HG02678 (cell line): ENCODE measurements around the gene SHISA9.

Experiments used
- ATAC-seq: cut with Tn5 transposase; IDR thresholded peaks from one replicate; pipeline ENCODE4 v1.9.1; 2021; ENCODE audit warnings: mild to moderate bottlenecking, moderate library complexity; ENCODE audit not compliant: unreplicated experiment

The SHISA9 gene

DNA sequence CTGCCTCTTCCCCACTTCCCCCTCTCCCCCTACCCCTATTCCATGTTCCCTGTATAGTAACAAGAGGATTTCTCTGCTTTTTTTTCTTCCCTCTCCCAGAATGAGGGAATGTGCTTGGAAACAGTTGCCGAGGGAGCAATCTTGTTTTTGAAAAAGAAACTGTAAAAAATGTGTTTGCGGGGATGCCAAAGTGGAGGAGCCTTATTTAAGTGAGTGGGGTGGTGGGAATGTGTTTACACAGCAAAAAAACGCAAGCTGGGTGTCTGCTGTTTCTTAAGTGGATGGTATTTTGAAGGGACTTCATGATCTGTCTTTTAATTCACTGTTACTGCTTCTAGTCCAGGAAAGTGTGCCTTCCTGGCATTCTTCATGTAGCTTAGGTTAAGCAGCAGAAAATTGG lies 254.4 kb downstream of the SHISA9 start:
- no peak for ATAC-seq

DNA sequence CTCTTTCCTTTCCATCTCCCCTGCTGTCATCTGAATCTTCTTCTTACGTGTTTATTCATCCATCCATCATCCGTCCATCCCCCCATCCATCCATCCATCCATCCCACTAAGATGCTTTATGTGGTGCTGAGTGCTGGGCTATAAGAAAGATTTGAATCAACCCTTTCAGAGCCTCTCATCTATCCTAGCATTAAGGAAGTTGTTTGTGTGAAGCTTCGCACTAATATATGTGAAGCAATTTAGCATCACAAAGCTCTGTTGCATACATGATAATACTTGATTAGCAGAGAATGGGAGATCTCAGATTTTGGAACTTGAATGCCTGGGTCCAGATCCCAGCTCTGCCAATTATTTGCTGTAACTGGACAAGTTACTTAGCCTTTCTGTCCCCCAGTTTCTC lies 255.7 kb downstream of the SHISA9 start:
- no peak for ATAC-seq

DNA sequence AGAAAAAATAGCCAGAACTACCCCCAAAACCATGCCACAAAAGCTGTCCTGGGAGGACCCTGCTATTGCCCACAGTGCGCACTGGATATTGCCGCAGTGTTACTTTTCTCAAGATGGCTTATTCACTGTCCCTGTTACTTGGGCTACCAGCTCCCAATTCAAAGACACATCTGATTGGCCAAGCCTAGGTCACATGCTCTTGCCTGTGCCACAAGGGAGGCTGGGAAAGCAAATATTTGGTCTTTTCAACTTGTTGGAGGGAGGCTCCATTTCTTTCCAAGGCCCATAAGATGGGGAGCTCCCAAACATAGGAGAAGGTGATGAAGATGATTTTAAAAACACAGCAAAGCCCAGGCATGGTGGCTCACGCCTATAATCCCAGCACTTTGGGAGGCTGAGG lies 257.0 kb downstream of the SHISA9 start:
- no peak for ATAC-seq

DNA sequence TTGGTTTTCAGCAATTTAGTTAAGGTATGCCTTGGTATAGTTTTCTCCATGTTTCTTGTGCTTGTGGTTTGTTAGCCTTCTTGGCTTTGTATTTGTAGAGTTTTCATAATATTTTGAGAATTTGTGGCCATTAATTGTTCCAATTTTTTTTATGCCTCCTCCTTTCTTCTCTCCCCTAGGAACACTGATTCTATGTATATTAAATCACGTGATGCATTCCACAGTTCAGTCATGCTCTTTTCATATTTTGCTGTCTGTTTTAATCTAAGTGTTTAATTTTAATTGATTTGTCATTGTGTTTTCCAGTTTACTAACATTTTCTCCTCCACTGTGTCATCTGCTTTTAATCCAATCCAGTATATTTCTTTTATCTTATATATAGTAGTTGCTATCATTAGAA lies 263.6 kb downstream of the SHISA9 start:
- no peak for ATAC-seq

DNA sequence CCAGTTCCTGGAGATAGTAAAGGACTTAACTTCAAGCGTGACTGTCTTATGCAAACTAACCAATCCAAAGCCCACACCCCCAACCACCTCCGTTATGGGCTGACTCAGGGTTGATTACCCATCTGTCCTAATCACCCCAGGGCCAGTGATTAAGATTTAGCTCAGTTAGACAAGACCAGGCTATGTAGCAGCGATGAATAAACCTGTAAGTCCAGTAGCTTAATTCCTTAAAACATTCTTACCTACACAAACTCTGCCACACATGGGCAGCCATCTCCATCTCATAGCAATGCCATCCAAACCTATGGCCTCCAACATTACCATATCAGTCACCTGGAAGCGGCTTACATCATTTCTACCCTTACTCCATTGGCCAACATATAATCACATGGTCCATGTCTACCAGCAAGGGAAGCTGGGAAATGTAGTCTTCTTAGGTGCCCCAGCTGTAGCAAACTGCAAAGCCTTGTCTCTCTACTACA lies 266.7 kb downstream of the SHISA9 start:
- ATAC-seq = no peak

DNA sequence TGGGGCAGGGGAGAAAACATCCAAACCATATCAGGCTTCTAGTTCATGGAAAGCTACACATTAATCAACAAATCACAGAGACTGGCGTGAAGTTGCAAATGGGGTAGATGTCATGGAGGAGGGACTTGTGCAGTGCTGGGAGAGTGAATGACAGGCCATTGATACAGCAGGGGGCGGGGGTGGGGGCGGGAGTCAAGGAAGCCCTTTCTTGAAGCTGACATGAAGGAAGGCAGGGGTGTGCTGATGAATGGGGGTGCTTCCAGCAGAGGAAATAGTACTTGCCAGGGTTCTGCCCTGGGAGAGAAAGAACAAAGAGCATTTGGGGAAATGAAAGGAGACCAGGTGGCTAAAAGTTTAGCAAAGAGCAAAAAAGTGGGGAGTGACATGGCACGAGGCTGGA lies 269.9 kb downstream of the SHISA9 start:
- ATAC-seq = no peak

DNA sequence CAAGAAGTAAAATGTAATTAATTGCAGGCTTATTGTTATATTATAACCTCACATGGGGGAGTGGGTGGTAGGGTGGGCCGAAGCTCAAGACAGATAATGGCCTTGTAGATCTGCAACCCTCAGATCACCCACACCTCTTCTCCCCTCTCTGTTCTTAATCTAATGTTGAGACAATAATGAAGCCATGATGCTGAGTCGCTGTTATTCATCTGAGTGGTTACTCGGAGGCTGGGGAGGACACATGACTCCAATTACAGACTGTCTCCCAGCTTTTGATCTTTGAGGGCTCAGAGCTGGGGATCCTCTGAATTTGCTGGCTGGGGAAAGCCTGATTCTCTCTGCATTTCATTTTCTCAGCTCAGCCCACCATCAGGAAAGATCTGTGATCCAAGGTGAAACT lies 275.3 kb downstream of the SHISA9 start:
- no peak for ATAC-seq

DNA sequence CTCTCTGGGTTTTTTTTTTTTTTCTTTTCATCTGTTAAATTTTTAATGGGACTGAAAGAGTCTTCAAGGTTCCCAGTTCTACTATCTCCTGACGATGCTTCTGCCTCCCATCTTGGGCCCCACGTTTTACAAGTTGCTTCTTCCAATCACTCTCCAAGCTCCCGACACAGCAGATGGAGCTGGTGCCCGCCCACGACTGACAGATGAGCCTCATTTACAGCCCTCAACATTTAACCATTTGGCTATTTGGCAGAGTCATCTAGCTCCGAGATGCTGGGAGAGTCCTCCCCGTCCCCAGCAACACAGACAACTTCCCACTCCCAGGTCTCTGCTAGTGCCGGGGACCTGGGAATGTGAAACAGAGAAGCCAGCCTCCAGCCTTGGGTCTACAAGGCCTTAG lies 276.9 kb downstream of the SHISA9 start:
- ATAC-seq = no peak

DNA sequence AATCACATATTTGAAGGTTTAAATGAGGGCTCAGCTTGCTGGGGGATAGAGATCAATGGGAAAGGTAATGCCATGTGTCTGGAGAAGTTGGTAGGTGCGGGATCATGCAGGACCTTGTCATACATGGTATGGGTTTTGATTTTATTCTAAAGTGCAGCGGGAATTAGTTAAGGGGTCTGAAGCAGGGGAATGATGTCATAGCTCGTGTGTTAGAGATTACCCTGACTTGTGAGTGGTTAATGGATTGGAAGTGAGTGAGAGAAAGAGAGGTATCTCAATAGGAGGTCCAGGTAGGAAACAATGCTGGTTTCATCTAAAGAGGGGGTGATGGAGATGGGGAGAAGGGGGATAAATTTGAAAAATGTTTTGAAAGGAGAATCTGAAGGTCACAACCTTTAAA lies 280.0 kb downstream of the SHISA9 start:
- ATAC-seq = no peak

DNA sequence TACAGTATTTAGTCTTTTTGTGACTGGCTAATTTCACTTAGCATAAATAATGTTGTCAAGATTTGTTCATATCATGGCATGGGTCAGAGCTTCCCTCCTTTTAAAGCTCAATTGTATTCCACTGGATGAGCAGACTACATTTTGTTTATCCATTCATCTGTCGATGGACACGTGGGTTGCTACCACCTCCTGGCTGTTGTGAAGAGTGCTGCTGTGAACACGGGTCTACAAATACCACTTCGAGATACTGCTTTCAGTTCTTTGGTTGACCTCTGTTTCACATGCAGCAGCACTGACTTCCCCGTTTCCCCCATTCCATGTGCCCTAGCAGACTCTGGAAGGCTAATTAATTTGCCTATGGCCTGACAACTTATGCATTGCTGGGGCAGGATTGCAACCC lies 285.4 kb downstream of the SHISA9 start:
- ATAC-seq = no peak

DNA sequence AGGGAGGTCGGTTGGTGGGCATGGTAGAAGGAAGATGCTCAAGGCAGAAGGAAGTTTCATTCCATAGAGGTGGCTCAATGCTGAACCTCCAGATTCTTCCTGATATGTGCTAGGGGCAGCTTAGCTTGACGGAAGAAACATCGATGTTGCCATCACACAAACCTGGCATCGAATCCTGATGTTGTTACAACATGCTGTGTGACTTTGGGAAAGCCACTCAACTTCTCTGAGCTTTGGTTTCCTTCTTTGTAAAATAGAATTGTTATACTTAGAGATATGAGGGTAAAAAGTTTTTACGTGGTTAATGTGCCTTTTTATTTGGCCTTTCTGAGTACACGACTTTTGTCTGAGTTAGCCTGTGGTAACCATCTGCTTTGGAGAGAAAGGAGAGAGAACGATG lies 287.9 kb downstream of the SHISA9 start:
- ATAC-seq = no peak

DNA sequence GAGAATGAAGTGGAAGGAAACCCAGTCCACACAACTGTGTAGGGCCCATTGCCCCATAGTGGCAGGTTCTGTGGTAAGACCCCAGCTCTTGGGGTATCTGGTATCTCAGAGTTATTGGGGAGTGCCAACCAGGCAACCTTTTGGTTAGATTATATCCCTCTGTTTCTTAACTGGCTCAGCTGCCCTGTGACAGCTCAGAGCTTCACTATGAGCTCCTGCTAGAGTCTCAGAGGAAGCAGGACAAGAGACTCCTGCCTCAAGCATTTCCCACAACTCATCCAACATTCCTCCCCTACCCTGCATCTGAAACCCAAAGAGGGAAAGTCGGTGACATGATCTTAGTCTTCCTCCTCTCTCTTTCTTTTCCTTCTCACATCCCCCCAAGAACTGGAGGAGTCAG lies 292.3 kb downstream of the SHISA9 start:
- ATAC-seq = no peak

DNA sequence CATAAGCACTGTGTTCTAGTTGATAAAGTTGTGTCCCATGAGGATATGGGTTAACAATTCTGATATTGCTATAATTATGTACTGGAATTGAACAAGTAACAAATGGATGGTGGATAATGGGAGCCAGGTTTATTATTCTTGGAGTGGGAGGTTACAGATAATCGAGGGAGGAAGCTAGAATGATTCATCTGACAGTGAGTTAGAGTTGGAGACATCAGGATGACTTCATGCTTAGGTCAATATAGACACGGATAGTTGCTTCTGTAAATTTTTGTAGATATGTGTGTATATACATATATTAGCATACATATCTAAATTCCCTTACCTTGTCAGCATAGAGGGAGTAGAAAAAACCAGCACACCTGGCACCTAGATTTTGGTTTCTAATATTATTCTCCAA lies 293.4 kb downstream of the SHISA9 start:
- ATAC-seq = no peak

DNA sequence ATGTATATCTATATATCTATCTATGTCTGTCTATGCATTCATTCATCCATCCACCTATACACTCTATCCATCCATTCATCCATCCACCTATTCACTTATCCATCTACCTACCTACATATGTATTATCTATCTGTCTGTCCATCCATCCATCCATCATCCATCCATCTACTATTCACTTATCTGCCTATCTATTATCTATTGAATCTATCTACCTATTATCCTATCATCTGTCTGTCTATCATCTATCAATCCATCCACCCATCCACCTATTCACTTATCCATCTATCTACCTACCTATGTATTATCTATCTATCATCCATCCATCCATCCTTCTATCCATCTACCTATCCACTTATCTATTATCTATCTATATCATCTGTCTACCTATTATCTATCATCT lies 302.3 kb downstream of the SHISA9 start:
- no peak for ATAC-seq

DNA sequence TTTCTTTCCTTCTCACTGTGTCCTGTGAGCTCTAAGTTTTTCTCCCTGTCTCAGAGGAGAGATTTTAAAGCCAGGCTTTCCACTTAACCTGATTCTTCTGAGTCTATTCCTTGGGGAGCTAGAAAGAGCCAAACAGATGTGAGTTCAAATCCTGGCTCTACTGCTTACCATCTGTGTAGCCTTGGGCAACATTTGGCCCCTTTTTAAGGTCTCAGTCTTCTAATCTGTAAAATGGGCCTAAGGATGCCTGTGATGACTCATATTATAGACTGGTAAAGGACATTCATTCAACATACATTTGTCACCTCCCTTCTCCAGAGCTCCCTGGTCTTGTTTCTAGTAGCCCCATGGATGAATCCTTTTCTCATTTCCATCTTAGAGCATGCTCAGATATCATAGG lies 304.0 kb downstream of the SHISA9 start:
- no peak for ATAC-seq

DNA sequence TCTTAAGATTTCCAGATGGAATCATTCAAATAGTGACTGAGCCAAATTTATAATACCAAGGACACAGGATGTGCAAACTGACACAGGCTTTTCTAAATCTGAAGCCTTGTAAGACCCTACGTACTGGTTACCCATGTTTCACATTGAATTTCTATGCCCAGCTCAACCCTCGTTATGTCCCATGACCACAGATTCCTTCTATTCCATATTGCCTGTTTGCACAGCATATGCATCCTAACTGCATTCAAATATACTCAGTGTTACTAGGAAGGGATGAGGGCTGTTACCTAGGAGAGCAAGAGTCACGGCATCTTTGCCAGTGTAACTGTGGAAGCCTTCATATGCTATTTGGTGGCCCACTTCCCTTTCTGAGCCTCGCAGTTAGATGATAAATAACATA lies 305.2 kb downstream of the SHISA9 start:
- ATAC-seq = no peak

DNA sequence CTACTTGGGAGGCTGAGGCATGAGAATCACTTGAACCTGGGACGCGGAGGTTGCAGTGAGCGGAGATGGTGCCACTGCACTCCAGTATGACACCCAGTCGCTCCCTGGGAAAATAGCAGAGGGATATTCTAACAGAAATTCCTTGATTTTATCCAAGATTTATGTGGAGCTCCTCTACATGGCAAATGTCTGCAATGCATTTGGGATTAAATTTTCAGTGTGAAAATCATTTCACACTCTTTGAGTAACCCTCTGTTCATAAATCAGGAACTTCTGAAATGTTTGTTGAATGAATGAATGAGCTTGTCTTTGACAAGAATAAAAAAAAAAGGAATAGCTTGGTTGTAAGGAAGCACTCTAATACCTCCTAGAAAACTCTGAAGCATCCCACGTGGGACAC lies 305.8 kb downstream of the SHISA9 start:
- ATAC-seq = no peak

DNA sequence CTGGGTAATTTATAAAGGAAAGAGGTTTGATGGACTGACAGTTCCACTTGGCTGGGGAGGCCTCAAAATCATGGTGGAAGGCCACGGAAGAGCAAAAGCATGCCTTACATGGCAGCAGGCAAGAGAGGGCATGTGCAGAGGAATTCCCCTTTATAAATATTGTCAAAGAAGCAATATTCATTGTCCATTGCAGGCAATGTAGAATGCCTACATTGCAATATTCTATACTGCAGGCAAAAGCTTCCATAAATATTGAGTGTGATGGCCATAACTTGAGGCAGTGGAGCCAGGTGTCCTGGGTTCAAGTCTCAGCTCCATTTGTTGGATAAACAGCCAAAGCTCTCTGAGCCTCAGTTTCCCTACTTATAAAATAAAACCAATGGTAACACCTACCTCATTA lies 322.3 kb downstream of the SHISA9 start:
- ATAC-seq = no peak

DNA sequence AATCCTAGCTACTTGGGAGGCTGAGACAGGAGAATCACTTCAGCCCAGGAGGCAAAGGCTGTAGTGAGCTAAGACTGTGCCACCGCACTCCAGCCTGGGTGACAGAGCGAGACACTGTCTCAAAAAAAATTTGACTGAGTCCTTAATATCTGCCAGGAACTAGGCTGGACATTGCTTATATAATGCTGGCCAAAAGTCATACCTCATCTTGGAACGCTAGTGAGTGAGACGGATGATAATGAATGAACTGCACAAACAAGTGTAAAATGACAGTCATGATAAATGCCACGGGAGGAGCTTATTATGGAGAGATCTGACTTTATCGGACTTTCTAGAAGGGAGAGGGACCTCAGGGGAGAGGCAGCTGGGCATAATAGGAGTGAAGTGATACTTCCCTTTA lies 327.6 kb downstream of the SHISA9 start:
- no peak for ATAC-seq

DNA sequence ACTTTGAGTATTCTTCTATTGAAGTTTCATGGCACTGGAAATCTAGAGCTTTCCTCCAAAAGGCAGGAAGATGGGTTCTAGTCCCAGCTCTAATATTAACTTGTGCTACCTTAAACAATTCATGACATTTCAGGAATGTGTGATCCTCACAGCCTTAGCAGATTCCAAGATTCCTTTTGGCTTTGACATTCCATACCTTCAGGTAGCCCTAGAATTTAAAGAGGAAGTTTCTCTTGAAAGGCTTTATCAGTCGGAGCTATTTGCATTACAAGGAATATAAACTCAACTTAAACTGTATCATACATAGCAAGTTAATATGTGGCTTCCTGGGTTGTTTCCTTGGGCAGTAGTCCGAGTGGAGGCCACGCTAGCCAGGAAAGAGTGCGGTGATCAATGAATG lies 330.0 kb downstream of the SHISA9 start:
- ATAC-seq = no peak

DNA sequence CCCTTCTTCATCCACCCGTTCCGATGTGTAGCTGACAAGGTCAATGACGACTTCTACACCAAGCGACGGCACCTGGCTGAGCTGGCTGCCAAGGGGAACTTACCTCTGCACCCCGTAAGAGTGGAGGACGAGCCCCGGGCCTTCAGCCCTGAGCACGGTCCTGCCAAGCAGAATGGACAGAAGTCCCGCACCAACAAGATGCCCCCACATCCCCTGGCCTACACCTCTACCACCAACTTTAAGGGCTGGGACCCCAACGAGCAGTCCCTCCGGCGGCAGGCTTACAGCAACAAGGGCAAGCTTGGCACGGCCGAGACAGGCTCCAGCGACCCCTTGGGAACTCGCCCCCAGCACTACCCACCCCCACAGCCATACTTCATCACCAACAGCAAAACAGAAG lies 333.6 kb downstream of the SHISA9 start:
- no peak for ATAC-seq

DNA sequence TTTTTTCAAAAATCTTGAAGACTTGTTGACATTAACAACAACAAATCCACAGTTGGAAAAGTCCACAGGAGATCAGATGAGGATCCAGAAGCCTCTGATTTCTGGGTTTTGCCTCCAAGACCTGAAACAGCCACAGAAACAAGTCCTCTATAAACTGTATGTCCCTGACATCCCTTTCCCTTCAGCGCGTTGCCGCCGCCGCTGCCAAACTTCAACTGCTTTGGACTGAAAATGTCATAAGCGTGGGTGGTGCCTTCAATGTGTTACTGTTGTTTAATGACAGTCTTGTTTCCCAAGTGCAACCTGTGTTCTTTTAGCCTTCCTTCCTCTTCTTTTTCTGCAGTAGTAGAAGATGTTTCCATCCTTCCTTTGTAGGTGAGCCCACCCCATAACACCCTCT lies 334.9 kb downstream of the SHISA9 start:
- ATAC-seq = no peak

DNA sequence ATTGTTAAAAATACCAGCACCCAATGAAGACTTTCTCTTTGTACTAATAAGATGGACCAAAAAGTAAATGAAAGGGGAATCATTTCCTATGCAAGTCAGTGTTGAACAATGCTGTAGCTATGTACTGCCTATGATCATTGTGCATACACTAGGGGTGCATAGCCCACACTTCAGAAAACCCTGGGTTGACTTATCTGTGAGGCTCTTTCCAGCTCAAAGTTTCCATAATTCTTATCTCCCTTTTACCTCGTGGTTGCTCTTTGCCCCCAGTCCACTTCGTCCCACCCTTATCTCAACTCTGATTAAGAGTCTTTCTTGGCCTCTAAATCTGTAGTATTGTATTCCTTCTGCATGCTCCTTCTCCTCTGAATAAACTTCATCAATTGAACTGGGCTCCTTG lies 336.8 kb downstream of the SHISA9 start:
- no peak for ATAC-seq

DNA sequence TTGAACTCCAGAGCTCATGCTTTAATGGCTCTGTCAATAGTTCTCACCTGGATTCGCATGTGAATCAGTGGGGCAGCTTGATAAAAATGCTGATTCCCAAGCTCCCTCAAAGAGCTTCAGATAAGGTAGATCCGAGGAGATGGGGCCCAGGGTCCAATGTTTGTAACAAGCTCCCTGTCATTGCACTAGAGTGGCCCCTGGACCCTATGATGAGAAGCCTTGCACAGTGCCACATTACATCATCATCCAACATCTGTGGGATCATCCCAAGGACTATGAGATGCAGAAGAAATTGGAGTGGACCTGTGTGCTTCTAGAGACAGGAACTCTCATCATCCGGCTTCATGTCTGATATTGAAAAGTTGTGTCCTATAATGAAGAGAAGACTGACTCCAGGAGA lies 340.8 kb downstream of the SHISA9 start:
- ATAC-seq = no peak
